Lower leg skin (tissue), 3 donors: ENCODE results near the gene NAV1.

Source experiments
- POLR2A ChIP-seq, 2 donors: fragments of 450-650 bp; IDR thresholded peaks; one replicate each; pipeline ENCODE4 v1.6.1; 2016 to 2017; ENCODE audit warnings: antibody characterized with exemption in 2 of 2, mild to moderate bottlenecking in 1 of 2, moderate library complexity in 1 of 2
- TF ChIP-seq, protein P1 (sequence below), 3 donors: fragments of 450-650 bp; IDR thresholded peaks; one replicate each; pipeline ENCODE4 v1.5.1; 2016; ENCODE audit warnings: antibody characterized with exemption in 3 of 3, mild to moderate bottlenecking in 3 of 3, moderate library complexity in 2 of 3

DNA sequence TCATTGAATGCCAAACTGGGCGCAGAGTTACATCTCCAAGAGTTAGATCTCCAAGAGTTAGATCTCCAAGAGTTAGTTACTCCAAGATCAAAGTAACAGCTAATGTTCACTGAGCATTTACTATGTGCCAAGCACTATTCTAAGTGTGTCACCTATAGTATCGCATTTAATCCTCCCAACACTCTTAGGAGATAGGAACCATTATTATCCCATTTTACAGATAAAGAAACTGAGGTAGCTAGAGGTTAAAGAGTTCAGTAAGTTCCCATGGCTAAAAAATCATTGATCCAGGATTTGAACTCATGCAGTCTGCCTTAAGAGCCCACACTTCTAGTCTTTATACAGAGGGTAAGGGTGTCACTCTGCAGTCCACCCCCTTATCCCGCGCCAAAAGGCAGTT, 1.5 kb upstream of the NAV1 start:
- TF ChIP-seq, protein P1, sequence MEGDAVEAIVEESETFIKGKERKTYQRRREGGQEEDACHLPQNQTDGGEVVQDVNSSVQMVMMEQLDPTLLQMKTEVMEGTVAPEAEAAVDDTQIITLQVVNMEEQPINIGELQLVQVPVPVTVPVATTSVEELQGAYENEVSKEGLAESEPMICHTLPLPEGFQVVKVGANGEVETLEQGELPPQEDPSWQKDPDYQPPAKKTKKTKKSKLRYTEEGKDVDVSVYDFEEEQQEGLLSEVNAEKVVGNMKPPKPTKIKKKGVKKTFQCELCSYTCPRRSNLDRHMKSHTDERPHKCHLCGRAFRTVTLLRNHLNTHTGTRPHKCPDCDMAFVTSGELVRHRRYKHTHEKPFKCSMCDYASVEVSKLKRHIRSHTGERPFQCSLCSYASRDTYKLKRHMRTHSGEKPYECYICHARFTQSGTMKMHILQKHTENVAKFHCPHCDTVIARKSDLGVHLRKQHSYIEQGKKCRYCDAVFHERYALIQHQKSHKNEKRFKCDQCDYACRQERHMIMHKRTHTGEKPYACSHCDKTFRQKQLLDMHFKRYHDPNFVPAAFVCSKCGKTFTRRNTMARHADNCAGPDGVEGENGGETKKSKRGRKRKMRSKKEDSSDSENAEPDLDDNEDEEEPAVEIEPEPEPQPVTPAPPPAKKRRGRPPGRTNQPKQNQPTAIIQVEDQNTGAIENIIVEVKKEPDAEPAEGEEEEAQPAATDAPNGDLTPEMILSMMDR (IDR thresholded peaks at IDR 0.05), result no peak
- no peak for TF ChIP-seq POLR2A (IDR thresholded peaks at IDR 0.05)
